H9 (cell line): ENCODE measurements around the gene PLCG1. TPM values are rescaled to one million over a fixed set of nuclear protein-coding genes. Genes with fewer than 3 reads are reported as not detected.
A peak's percentile ranks its signal among the peaks of the same experiment; 100 is the strongest.

Source experiments
- DNase-seq: peaks from one replicate; pipeline ENCODE4 v3.0.0-alpha.2; 2017
- H2AFZ ChIP-seq: one replicate; pipeline ENCODE4 v1.6.1; 2013; ENCODE audit warnings: mild to moderate bottlenecking, low read length, control low read depth, moderate library complexity
- H2AK5ac ChIP-seq: 2 replicates; pipeline ENCODE4 v1.6.1; 2013; ENCODE audit warnings: low read length, control low read depth, mixed read lengths; ENCODE audit not compliant: insufficient read length
- H2BK120ac ChIP-seq: one replicate; pipeline ENCODE4 v1.6.1; 2013; ENCODE audit warnings: low read depth, mild to moderate bottlenecking, low read length, control low read depth, inconsistent platforms; ENCODE audit not compliant: poor library complexity, severe bottlenecking
- H2BK12ac ChIP-seq: 2 replicates; pipeline ENCODE4 v1.6.1; 2013; ENCODE audit warnings: low read length, control low read depth, mixed read lengths, low read depth; ENCODE audit not compliant: insufficient read length
- H2BK15ac ChIP-seq: 2 replicates; pipeline ENCODE4 v1.6.1; 2013; ENCODE audit warnings: low read depth, low read length, control low read depth
- H2BK20ac ChIP-seq: one replicate; pipeline ENCODE4 v1.6.1; 2013; ENCODE audit warnings: low read depth, mild to moderate bottlenecking, low read length, control low read depth, inconsistent platforms; ENCODE audit not compliant: poor library complexity, severe bottlenecking
- H2BK5ac ChIP-seq: 2 replicates; pipeline ENCODE4 v1.6.1; 2013; ENCODE audit warnings: low read length, control low read depth, mixed read lengths; ENCODE audit not compliant: insufficient read length
- H3K14ac ChIP-seq: 2 replicates; pipeline ENCODE4 v1.6.1; 2013; ENCODE audit warnings: low read length, control low read depth; ENCODE audit not compliant: insufficient read depth
- H3K18ac ChIP-seq: 2 replicates; pipeline ENCODE4 v1.6.1; 2013; ENCODE audit warnings: low read depth, mild to moderate bottlenecking, mixed read lengths, low read length, control low read depth; ENCODE audit not compliant: insufficient read length
- H3K23ac ChIP-seq: 2 replicates; pipeline ENCODE4 v1.6.1; 2013; ENCODE audit warnings: low read length, control low read depth, mixed read lengths, low read depth; ENCODE audit not compliant: insufficient read length
- H3K23me2 ChIP-seq: 2 replicates; pipeline ENCODE4 v1.6.1; 2013; ENCODE audit warnings: low read depth, mild to moderate bottlenecking, mixed read lengths, low read length, control low read depth; ENCODE audit not compliant: insufficient read length, poor library complexity, severe bottlenecking
- H3K27ac ChIP-seq: 2 replicates; pipeline ENCODE4 v1.5.1; 2013; ENCODE audit warnings: low read length, control low read depth, mixed read lengths, low read depth; ENCODE audit not compliant: insufficient read length
- H3K27me3 ChIP-seq: 2 replicates; pipeline ENCODE4 v1.6.1; 2013; ENCODE audit warnings: low read length, control low read depth, inconsistent platforms; ENCODE audit not compliant: insufficient read depth
- H3K4ac ChIP-seq: 2 replicates; pipeline ENCODE4 v1.6.1; 2013; ENCODE audit warnings: low read depth, mild to moderate bottlenecking, control low read depth, inconsistent platforms, low read length, moderate library complexity
- H3K4me1 ChIP-seq: 2 replicates; pipeline ENCODE4 v1.6.1; 2013; ENCODE audit warnings: low read length, control low read depth, inconsistent platforms; ENCODE audit not compliant: insufficient read depth
- H3K4me2 ChIP-seq: 2 replicates; pipeline ENCODE4 v1.6.1; 2013; ENCODE audit warnings: low read length, control low read depth, mixed read lengths; ENCODE audit not compliant: insufficient read length, insufficient read depth
- H3K56ac ChIP-seq: 2 replicates; pipeline ENCODE4 v1.6.1; 2013; ENCODE audit warnings: low read depth, mild to moderate bottlenecking, mixed read lengths, low read length, control low read depth; ENCODE audit not compliant: insufficient read length
- H3K79me1 ChIP-seq: 2 replicates; pipeline ENCODE4 v1.6.1; 2013; ENCODE audit warnings: low read depth, mild to moderate bottlenecking, moderate library complexity, low read length, control low read depth, inconsistent platforms; ENCODE audit not compliant: insufficient read depth, poor library complexity, severe bottlenecking
- H3K79me2 ChIP-seq: 2 replicates; pipeline ENCODE4 v1.6.1; 2013; ENCODE audit warnings: low read length, control low read depth, inconsistent platforms; ENCODE audit not compliant: insufficient read depth
- H3K9ac ChIP-seq: 2 replicates; pipeline ENCODE4 v1.6.1; 2013; ENCODE audit warnings: low read length, control low read depth, mixed read lengths; ENCODE audit not compliant: insufficient read length; ENCODE audit errors: extremely low read depth
- H3K9me3 ChIP-seq: one replicate; pipeline ENCODE4 v1.6.1; 2013; ENCODE audit warnings: low read depth, low read length, inconsistent platforms; ENCODE audit not compliant: control insufficient read depth
- H3T11ph ChIP-seq: one replicate; pipeline ENCODE4 v1.6.1; 2013; ENCODE audit warnings: mild to moderate bottlenecking, low read length, control low read depth, inconsistent platforms
- H4K20me1 ChIP-seq: one replicate; pipeline ENCODE4 v1.6.1; 2013; ENCODE audit not compliant: control insufficient read depth, insufficient read length, insufficient read depth
- H4K5ac ChIP-seq: 2 replicates; pipeline ENCODE4 v1.6.1; 2013; ENCODE audit warnings: low read depth, mild to moderate bottlenecking, mixed read lengths, low read length, control low read depth; ENCODE audit not compliant: insufficient read length
- H4K8ac ChIP-seq: replicated peaks from 2 replicates; pipeline ENCODE4 v1.6.1; 2013; ENCODE audit warnings: low read length, control low read depth, mixed read lengths, low read depth; ENCODE audit not compliant: insufficient read length
- H4K91ac ChIP-seq: 2 replicates; pipeline ENCODE4 v1.6.1; 2013; ENCODE audit warnings: low read depth, mild to moderate bottlenecking, moderate library complexity, mixed read lengths, low read length, control low read depth; ENCODE audit not compliant: insufficient read length
- H3K27ac Mint-ChIP-seq, 3 experiments: 2 replicates in 2 of 3; 3 replicates in 1 of 3; pipeline ENCODE4 v1.8.0; 2020 to 2021; ENCODE audit warnings: mixed read lengths in 3 of 3, mild to moderate bottlenecking in 1 of 3, moderate library complexity in 1 of 3
- H3K27me3 Mint-ChIP-seq: 2 replicates; pipeline ENCODE4 v1.8.0; 2021; ENCODE audit warnings: low read depth, mild to moderate bottlenecking, moderate library complexity, mixed read lengths
- H3K36me3 Mint-ChIP-seq, 3 experiments: 2 replicates in 2 of 3; 3 replicates in 1 of 3; pipeline ENCODE4 v1.8.0; 2020 to 2021; ENCODE audit warnings: low read depth in 3 of 3, mixed read lengths in 3 of 3; ENCODE audit not compliant: insufficient read depth in 1 of 3
- H3K4me1 Mint-ChIP-seq, 2 experiments: 2 replicates each; pipeline ENCODE4 v1.8.0; 2020; ENCODE audit warnings: mixed read lengths in 2 of 2
- H3K4me3 Mint-ChIP-seq, 2 experiments: 2 replicates in 1 of 2; 3 replicates in 1 of 2; pipeline ENCODE4 v1.8.0; 2020 to 2021; ENCODE audit warnings: mild to moderate bottlenecking in 2 of 2, mixed read lengths in 2 of 2, moderate library complexity in 1 of 2
- H3K9me3 Mint-ChIP-seq, 2 experiments: 2 replicates in 1 of 2; 3 replicates in 1 of 2; pipeline ENCODE4 v1.8.0; 2020; ENCODE audit warnings: mild to moderate bottlenecking in 2 of 2, mixed read lengths in 2 of 2, moderate library complexity in 1 of 2
- CTCF ChIP-seq: fragments of 200-600 bp; sonication (generic); conservative IDR thresholded peaks from 3 replicates; pipeline ENCODE4 v1.8.0; 2021; ENCODE audit warnings: antibody characterized with exemption, mild to moderate bottlenecking
- WGBS: extraction: QIAGEN DNeasy Blood & Tissue Kit; methylation state at CpG from one replicate; pipeline ENCODE4 v1.1.7; 2013; ENCODE audit warnings: missing lambda C conversion rate, low lambda C conversion rate, mixed read lengths; ENCODE audit not compliant: insufficient read length; ENCODE audit errors: extremely low coverage; 5-methylcytosine and 5-hydroxymethylcytosine counted together
- total RNA-seq: library from RNA; stranded (reverse); gene quantifications from 2 replicates; pipeline ENCODE4 v1.2.1, GENCODE V29; 2021

The PLCG1 gene
- total RNA-seq, 1 experiment from 2014 or later: 171 TPM

GRCh38 chr20:41110012-41110411, 27.3 kb upstream of the PLCG1 start:
- Histone ChIP-seq H3K79me1 (no peaks in the 10 kb centered on the region), H3K4ac (no peak overlapping the region), H3K23me2 (no peaks in the 10 kb centered on the region), H3K4me2 (no peak overlapping the region), H4K91ac (no peak overlapping the region), H3K4me1 (no peaks in the 10 kb centered on the region), H3K14ac (no peak overlapping the region), H2AK5ac (no peak overlapping the region), H4K8ac (no peak overlapping the region), H3K9me3 (no peaks in the 10 kb centered on the region), H3K56ac (no peak overlapping the region), H3K18ac (no peak overlapping the region), H3K9ac (no peak overlapping the region), H3K27me3 (no peaks in the 10 kb centered on the region), H4K20me1 (no peaks in the 10 kb centered on the region), H3K79me2 (no peaks in the 10 kb centered on the region), H2BK15ac (no peak overlapping the region), H3T11ph (no peak overlapping the region), H2AFZ (no peak overlapping the region), H3K27ac (no peak overlapping the region), H4K5ac (no peak overlapping the region), H2BK12ac (no peak overlapping the region), H3K23ac (no peak overlapping the region), H2BK120ac (no peak overlapping the region), H2BK5ac (no peak overlapping the region), H2BK20ac (no peak overlapping the region)
- no CpG with 5 or more reads among the region's 11 CpGs for WGBS
- Mint-ChIP-seq H3K27me3 (no peaks in the 10 kb centered on the region), H3K36me3 (peaks cover 21 to 68% (median 55%) of the 10 kb centered on the region in 3 experiments; a peak in 6 of 7 replicates), H3K4me3 (no peak overlapping the region), H3K9me3 (no peaks in the 10 kb centered on the region), H3K27ac (0 out of 7 replicates have a peak overlapping the region, but pooled peaks of 1 of the 3 experiments have one; percentile 73), H3K4me1 (no peaks in the 10 kb centered on the region)
- no peak for TF ChIP-seq CTCF
- no peak for DNase-seq
